Osteocyte (in vitro differentiated cells): ENCODE measurements around the gene KRTAP5-1. TPM values are rescaled to one million over a fixed set of nuclear protein-coding genes. Genes with fewer than 3 reads are reported as not detected.

Source experiments
- DNase-seq: peaks from one replicate; pipeline ENCODE4 v3.0.0; 2021; ENCODE audit warnings: mixed read lengths; ENCODE audit not compliant: unreplicated experiment; ENCODE audit errors: extremely low spot score
- H3K27ac Mint-ChIP-seq: one replicate; pipeline ENCODE4 v1.8.0; 2021; ENCODE audit warnings: mild to moderate bottlenecking, mixed read lengths; ENCODE audit not compliant: unreplicated experiment
- H3K27me3 Mint-ChIP-seq: one replicate; pipeline ENCODE4 v1.8.0; 2021; ENCODE audit warnings: mixed read lengths; ENCODE audit not compliant: unreplicated experiment
- H3K36me3 Mint-ChIP-seq: one replicate; pipeline ENCODE4 v1.8.0; 2021; ENCODE audit warnings: mixed read lengths; ENCODE audit not compliant: unreplicated experiment
- H3K4me1 Mint-ChIP-seq: one replicate; pipeline ENCODE4 v1.8.0; 2021; ENCODE audit warnings: mixed read lengths; ENCODE audit not compliant: unreplicated experiment
- H3K4me3 Mint-ChIP-seq: one replicate; pipeline ENCODE4 v1.8.0; 2021; ENCODE audit warnings: mild to moderate bottlenecking, moderate library complexity, mixed read lengths; ENCODE audit not compliant: unreplicated experiment
- H3K9me3 Mint-ChIP-seq: one replicate; pipeline ENCODE4 v1.8.0; 2021; ENCODE audit warnings: mixed read lengths; ENCODE audit not compliant: unreplicated experiment
- total RNA-seq: library from RNA; stranded (reverse); gene quantifications from 2 replicates; pipeline ENCODE4 v1.2.1, GENCODE V29; 2021
- TF ChIP-seq, protein P1 (sequence below): fragments of 200-600 bp; sonication (generic); IDR thresholded peaks from 2 replicates; pipeline ENCODE4 v1.5.0; 2021; ENCODE audit warnings: antibody characterized with exemption, mild to moderate bottlenecking, moderate library complexity

Gene KRTAP5-1
- total RNA-seq, 1 donor from 2014 or later = not detected

DNA sequence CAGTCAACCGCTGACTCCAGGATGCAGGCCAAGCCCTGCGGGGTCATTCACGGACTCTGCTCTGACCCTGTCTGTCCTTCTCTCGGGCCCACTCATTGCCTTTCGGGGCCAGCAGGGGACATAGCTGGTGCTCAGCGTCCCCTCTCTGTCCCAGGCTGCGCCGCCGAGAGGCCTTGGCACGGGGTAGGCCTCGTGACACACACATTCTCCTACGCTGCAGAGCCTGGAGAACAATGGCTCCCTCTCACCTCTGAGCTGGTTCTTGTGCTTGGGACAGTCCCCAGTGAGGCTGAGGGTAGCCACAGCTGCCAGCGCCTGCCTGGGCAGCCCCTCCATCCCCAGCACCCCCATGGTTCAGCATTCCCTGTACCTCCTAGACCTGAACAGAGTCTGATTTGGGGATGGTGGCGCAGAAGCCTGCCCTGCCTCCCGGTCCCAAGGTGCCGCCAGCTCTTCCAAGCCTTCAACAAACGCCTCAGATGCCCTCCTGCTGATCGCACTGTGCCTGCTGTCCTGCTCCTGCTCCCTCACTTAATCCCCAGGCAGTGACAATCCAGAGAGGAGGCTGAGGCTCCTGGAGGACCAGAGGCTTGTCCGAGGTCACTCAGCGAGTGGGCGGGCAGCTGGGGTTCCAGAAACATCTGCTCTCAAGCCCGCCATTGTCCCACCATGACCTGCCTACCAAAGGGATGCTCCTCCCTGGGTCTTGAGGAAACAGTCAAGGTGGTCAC is 43.4 kb downstream of the KRTAP5-1 start:
- Mint-ChIP-seq H3K36me3 (no peaks in the 10 kb centered on the region), H3K27ac (no peak overlapping the region), H3K27me3 (peaks cover 36% of the 10 kb centered on the region), H3K9me3 (no peaks in the 10 kb centered on the region), H3K4me3 (no peak overlapping the region), H3K4me1 (no peaks in the 10 kb centered on the region)
- DNase-seq = no peak
- TF ChIP-seq, protein P1, sequence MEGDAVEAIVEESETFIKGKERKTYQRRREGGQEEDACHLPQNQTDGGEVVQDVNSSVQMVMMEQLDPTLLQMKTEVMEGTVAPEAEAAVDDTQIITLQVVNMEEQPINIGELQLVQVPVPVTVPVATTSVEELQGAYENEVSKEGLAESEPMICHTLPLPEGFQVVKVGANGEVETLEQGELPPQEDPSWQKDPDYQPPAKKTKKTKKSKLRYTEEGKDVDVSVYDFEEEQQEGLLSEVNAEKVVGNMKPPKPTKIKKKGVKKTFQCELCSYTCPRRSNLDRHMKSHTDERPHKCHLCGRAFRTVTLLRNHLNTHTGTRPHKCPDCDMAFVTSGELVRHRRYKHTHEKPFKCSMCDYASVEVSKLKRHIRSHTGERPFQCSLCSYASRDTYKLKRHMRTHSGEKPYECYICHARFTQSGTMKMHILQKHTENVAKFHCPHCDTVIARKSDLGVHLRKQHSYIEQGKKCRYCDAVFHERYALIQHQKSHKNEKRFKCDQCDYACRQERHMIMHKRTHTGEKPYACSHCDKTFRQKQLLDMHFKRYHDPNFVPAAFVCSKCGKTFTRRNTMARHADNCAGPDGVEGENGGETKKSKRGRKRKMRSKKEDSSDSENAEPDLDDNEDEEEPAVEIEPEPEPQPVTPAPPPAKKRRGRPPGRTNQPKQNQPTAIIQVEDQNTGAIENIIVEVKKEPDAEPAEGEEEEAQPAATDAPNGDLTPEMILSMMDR = no peak

DNA sequence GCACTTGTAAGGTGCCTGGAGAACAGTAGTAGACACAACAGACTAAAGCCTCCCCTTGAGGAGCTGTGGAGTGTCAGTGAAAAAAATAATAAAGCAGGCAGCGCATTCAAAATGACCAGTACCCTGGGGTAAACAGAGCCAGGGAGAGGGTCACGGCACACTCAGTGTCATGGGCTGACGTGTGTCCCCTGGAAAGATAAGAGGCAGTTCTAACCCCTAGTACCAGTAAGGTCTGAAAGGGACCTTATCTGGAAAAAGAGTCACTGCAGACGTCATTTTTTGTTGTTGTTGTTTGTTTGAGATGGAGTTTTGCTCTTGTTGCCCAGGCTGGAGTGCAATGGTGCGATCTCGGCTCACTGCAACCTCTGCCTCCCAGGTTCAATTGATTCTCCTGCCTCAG is 45.0 kb downstream of the KRTAP5-1 start:
- no peak for DNase-seq
- TF ChIP-seq, protein P1 = no peak
- Mint-ChIP-seq H3K4me1 (peaks cover 2% of the 10 kb centered on the region), H3K27me3 (peaks cover 29% of the 10 kb centered on the region), H3K9me3 (no peaks in the 10 kb centered on the region), H3K36me3 (no peaks in the 10 kb centered on the region), H3K4me3 (no peak overlapping the region), H3K27ac (no peak overlapping the region)

DNA sequence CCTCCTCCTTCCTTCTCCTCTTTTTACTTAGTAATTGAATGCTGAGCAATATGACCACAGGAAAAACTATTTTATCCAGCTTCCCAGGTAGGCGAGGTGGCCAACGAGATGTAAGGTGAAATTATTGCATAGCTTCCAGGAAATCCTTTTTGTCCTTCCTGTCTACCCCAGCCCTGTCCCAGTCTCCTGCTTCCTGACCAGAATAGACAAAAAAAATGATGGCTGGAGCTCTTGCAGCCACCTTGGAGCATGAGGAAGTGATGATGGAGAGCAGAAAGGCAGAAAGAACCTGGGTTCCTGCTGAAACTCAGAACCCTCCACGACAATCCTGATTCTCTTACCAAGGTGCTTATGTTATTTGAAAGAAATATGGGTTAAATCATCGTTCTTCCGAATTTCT is 46.9 kb downstream of the KRTAP5-1 start:
- H3K27ac Mint-ChIP-seq = no peak overlapping the region
- no peaks in the 10 kb centered on the region for H3K36me3 Mint-ChIP-seq
- H3K9me3 Mint-ChIP-seq = no peaks in the 10 kb centered on the region
- H3K4me1 Mint-ChIP-seq = peaks cover 9% of the 10 kb centered on the region
- peaks cover 26% of the 10 kb centered on the region for H3K27me3 Mint-ChIP-seq
- H3K4me3 Mint-ChIP-seq = no peak overlapping the region
- no peak for DNase-seq
- TF ChIP-seq, protein P1 = no peak

DNA sequence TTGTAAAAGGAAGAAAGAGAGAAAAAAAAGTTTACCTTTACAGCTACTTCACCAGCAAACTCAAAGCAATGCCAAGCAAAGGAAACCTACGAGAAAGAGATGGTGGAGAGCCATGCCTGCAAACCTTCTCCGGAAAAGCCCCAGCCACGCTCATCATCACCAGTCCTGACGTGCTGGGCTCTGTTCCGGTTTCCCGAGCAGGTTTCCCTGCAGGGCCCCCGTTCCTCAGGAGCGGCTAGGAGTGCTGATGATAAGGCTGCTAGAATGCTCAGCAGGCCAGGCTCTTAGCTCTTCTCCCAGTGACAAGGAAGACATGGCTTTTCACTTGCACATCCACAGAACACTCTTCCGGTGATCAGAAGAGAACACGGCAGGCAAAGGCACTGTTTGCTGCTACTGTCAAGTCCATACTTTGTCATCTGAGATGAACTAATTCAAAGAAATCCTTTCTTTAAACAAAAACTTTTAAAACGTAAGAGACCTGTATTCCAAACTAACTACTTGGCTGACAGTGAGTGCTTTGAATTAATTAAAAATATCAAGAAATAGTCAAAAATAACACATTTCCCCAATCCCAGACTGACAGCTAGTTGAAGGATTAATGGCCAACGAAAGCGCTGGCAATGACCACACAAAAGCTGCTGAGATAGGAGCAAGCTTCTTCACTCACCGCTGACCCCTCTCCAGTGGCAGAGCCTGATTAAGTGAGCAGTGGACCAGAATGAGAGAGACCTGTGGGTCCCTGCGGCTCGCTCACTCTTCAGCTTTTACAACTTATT is 48.8 kb downstream of the KRTAP5-1 start:
- TF ChIP-seq, protein P1 = no peak
- Mint-ChIP-seq H3K4me3 (no peak overlapping the region), H3K27ac (peak overlapping the region; percentile 23), H3K4me1 (peaks cover 11% of the 10 kb centered on the region), H3K27me3 (peaks cover 18% of the 10 kb centered on the region), H3K9me3 (no peaks in the 10 kb centered on the region), H3K36me3 (no peaks in the 10 kb centered on the region)
- DNase-seq = no peak

DNA sequence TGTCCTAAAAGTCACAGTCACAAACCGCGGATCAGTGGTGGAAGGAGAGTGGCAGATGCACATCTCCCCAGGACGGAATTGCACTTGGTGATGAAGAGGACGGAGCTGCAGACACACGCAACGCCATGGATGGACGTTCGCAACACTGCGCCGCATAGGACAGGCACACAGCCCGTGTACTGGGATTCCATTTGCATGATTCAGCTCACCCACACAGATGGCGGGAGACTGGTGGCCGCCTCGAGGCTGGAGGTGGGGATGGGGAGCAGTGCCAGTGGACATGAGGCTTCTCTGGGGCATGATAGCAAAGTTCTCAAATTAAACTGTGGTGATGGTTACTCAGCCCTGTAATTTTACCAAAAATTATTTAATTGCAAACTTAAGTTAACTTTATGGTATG is 50.4 kb downstream of the KRTAP5-1 start:
- no peak for DNase-seq
- TF ChIP-seq, protein P1 = no peak
- peaks cover 11% of the 10 kb centered on the region for H3K4me1 Mint-ChIP-seq
- peaks cover 13% of the 10 kb centered on the region for H3K27me3 Mint-ChIP-seq
- no peak overlapping the region for H3K27ac Mint-ChIP-seq
- no peaks in the 10 kb centered on the region for H3K9me3 Mint-ChIP-seq
- no peak overlapping the region for H3K4me3 Mint-ChIP-seq
- no peaks in the 10 kb centered on the region for H3K36me3 Mint-ChIP-seq
